A549 (cell line): ENCODE results near the gene FGD2. TPM values are rescaled to one million over a fixed set of nuclear protein-coding genes. Genes with fewer than 3 reads are reported as not detected.
A peak's percentile ranks its signal among the peaks of the same experiment; 100 is the strongest.
"Not testable (repeated sequence)": the region's sequence is repeated elsewhere in the genome, so short reads cannot be mapped to it uniquely, and the experiment has no call there.

Experiments used
- ATAC-seq, 2 experiments: fragments of 200-7000 bp in 1 of 2; fragments of >200 bp in 1 of 2; cut with Nextera tagmentation in 1 of 2; cut with Tn5 transposase in 1 of 2; 3 replicates each; pipeline versions ENCODE4 v1.8.0 to v1.9.1; 2018 to 2020; ENCODE audit warnings: mild to moderate bottlenecking in 1 of 2, moderate library complexity in 1 of 2
- CTCF ChIA-PET: fragments of 300-600 bp; sonication (Branson Sonifier 250); formaldehyde crosslinking; extraction: SDS; loops from one replicate; lab custom pipeline; 2021; ENCODE audit warnings: antibody characterized with exemption, inconsistent platforms; lab: Yijun Ruan, JAX
- POLR2A ChIA-PET: fragments of 350-600 bp; formaldehyde crosslinking; extraction: SDS; loops from one replicate; lab custom pipeline; 2021; ENCODE audit warnings: antibody characterized with exemption, inconsistent platforms; lab: Yijun Ruan, JAX
- DNase-seq, 2 experiments: peaks; one replicate each; pipeline versions ENCODE4 v3.0.0 to v3.0.0-alpha.2; 2011 to 2016; ENCODE audit warnings: low read depth in 1 of 2, low spot score in 1 of 2
- FAIRE-seq: peaks from 2 replicates; lab custom pipeline; 2011; peaks lifted over from hg19 to GRCh38; lab: Jason Lieb, UNC
- H3K27ac ChIP-seq, 2 experiments: fragments of >200 bp; sonication (Bioruptor Twin); formaldehyde crosslinking; 3 replicates each; pipeline ENCODE4 v1.5.1; 2016 to 2017
- H3K4me1 ChIP-seq: fragments of >200 bp; sonication (Bioruptor Twin); formaldehyde crosslinking; 3 replicates; pipeline ENCODE4 v1.6.1; 2016
- H3K4me2 ChIP-seq: fragments of >200 bp; sonication (Bioruptor Twin); formaldehyde crosslinking; 3 replicates; pipeline ENCODE4 v1.6.1; 2016
- H3K4me3 ChIP-seq: fragments of >200 bp; sonication (Bioruptor Twin); formaldehyde crosslinking; 3 replicates; pipeline ENCODE4 v1.5.1; 2016
- H3K9me3 ChIP-seq: fragments of >200 bp; sonication (Bioruptor Twin); formaldehyde crosslinking; 3 replicates; pipeline ENCODE4 v1.6.1; 2016
- CEBPB ChIP-seq, 2 experiments: fragments of >200 bp in 1 of 2; sonication (Bioruptor Twin) in 1 of 2; formaldehyde crosslinking in 1 of 2; IDR thresholded peaks; 2 replicates each; pipeline ENCODE4 v1.6.1; 2012 to 2016
- CHD2 ChIP-seq: fragments of 150-350 bp; IDR thresholded peaks from 2 replicates; pipeline ENCODE4 v1.6.1; 2014; ENCODE audit warnings: low read length; ENCODE audit not compliant: partially characterized antibody
- EHF ChIP-seq: fragments of 250-450 bp; sonication (Bioruptor Pico); IDR thresholded peaks from 2 replicates; pipeline ENCODE4 v1.5.0; 2020; ENCODE audit warnings: mild to moderate bottlenecking
- EP300 ChIP-seq, 2 experiments: fragments of >200 bp; sonication (Bioruptor Twin); formaldehyde crosslinking; IDR thresholded peaks; 2 replicates in 1 of 2; 3 replicates in 1 of 2; pipeline ENCODE4 v1.6.1; 2016 to 2017
- FOSL2 ChIP-seq, 2 experiments: fragments of 450-650 bp in 1 of 2; fragments of >200 bp in 1 of 2; sonication (Bioruptor Twin) in 1 of 2; formaldehyde crosslinking; IDR thresholded peaks; 2 replicates each; pipeline versions ENCODE4 v1.5.0 to v1.6.1; 2016 to 2020; ENCODE audit warnings: mild to moderate bottlenecking in 1 of 2, moderate library complexity in 1 of 2
- FOXS1 ChIP-seq: fragments of 250-450 bp; sonication (Bioruptor Pico); IDR thresholded peaks from 2 replicates; pipeline ENCODE4 v1.5.0; 2020; ENCODE audit warnings: mild to moderate bottlenecking, moderate library complexity
- GATA3 ChIP-seq: IDR thresholded peaks from 2 replicates; pipeline ENCODE4 v1.6.1; 2012; ENCODE audit warnings: borderline replicate concordance
- HOXA7 ChIP-seq: fragments of 250-450 bp; sonication (Bioruptor Pico); IDR thresholded peaks from 2 replicates; pipeline ENCODE4 v1.5.0; 2020; ENCODE audit warnings: mild to moderate bottlenecking, moderate library complexity
- HOXB13 ChIP-seq: fragments of 250-450 bp; sonication (Bioruptor Pico); IDR thresholded peaks from 2 replicates; pipeline ENCODE4 v1.5.0; 2020; ENCODE audit warnings: low read depth, mild to moderate bottlenecking, moderate library complexity
- JUNB ChIP-seq: fragments of >200 bp; sonication (Bioruptor Twin); formaldehyde crosslinking; IDR thresholded peaks from 2 replicates; pipeline ENCODE4 v1.6.1; 2016
- KDM5A ChIP-seq: fragments of 200-600 bp; sonication (generic); IDR thresholded peaks from 2 replicates; pipeline ENCODE4 v1.6.1; 2016; ENCODE audit warnings: antibody characterized with exemption, mild to moderate bottlenecking
- MAZ ChIP-seq: fragments of 150-350 bp; IDR thresholded peaks from 2 replicates; pipeline ENCODE4 v1.6.1; 2014; ENCODE audit warnings: antibody characterized with exemption, low read depth, low read length, borderline replicate concordance
- MYC ChIP-seq: IDR thresholded peaks from 2 replicates; pipeline ENCODE4 v1.6.1; 2012; ENCODE audit warnings: mild to moderate bottlenecking, inconsistent platforms, low read length, improper control_type of control experiment, borderline replicate concordance
- PHF8 ChIP-seq: fragments of 200-600 bp; sonication (generic); IDR thresholded peaks from 2 replicates; pipeline ENCODE4 v1.6.1; 2016; ENCODE audit warnings: low read depth, mild to moderate bottlenecking, antibody characterized with exemption, moderate library complexity, borderline replicate concordance
- RCOR1 ChIP-seq: fragments of 150-350 bp; IDR thresholded peaks from 2 replicates; pipeline ENCODE4 v1.6.1; 2014; ENCODE audit warnings: antibody characterized with exemption, low read length, low read depth
- SREBF2 ChIP-seq: fragments of 450-650 bp; IDR thresholded peaks from 2 replicates; pipeline ENCODE4 v1.6.1; 2014; ENCODE audit warnings: mild to moderate bottlenecking, moderate library complexity
- TP53 ChIP-seq: fragments of 250-450 bp; sonication (Bioruptor Pico); IDR thresholded peaks from 2 replicates; pipeline ENCODE4 v1.5.0; 2021; ENCODE audit warnings: mild to moderate bottlenecking, moderate library complexity
- WGBS: methylation state at CpG from one replicate; pipeline ENCODE4 v1.1.6; 2017; ENCODE audit errors: missing lambda C conversion rate; 5-methylcytosine and 5-hydroxymethylcytosine counted together
- polyA plus RNA-seq, 4 experiments: library from polyadenylated mRNA; depleted of rRNA in 3 of 4; stranded (reverse); fragments of >200 nt; fragmentation: RNase III in 1 of 4; extraction: RNeasy Plus Mini Kit Qiagen cat#74134 plus additional on column Dnase treatment in 1 of 4; gene quantifications; 2 replicates in 3 of 4; 3 replicates in 1 of 4; pipeline ENCODE4 v1.2.3, GENCODE V29; 2011 to 2017
- TF ChIP-seq, protein P1 (sequence below): IDR thresholded peaks from 2 replicates; pipeline ENCODE4 v1.6.1; 2012
- TF ChIP-seq, protein P2 (sequence below): fragments of >200 bp; sonication (Bioruptor Twin); formaldehyde crosslinking; IDR thresholded peaks from 3 replicates; pipeline ENCODE4 v1.5.1; 2016
- TF ChIP-seq, protein P3 (sequence below): fragments of 450-650 bp; IDR thresholded peaks from 2 replicates; pipeline ENCODE4 v1.6.1; 2014; ENCODE audit warnings: antibody characterized with exemption
- TF ChIP-seq, protein P4 (sequence below): IDR thresholded peaks from 2 replicates; pipeline ENCODE4 v1.6.1; 2012; ENCODE audit warnings: low read depth, borderline replicate concordance

FGD2 gene
- polyA plus RNA-seq, 2 of the 4 experiments (the other 2 are of a cell fraction), result not detected

DNA sequence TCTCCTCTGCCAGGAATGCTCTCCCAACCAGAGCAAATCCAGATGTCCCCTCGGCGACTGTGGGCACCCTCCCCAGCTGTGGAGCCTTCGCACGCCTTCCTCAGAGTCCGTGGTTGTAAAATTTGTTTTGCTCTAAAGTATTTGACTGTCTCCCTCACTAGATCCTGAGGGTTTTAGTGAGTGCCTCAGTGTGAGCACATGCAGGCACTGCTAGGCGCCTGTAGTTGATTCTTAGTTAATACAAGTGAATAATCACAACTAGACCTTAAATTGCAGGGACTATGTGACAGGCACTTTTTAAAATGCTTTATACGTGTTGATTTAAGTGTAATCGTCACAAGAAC lies 18.8 kb upstream of the FGD2 start:
- POLR2A ChIA-PET, result interaction anchor here (1.0 to 1.5 kb wide), 4 partner anchors 12 to 148 kb away, joined by 3 to 11 read pairs (median 6); partner anchors contain the start of gene PPIL1
- no peaks in the 10 kb centered on the region for H3K9me3 ChIP-seq
- no peak for FAIRE-seq
- peak; percentile 27 to 42; a peak in 4 of 6 replicates for ATAC-seq
- peaks cover 25% of the 10 kb centered on the region for H3K4me1 ChIP-seq
- peak overlapping the region; percentile 81 for H3K4me2 ChIP-seq
- H3K27ac ChIP-seq, result peak overlapping the region; percentile 98 to 100
- no peak for DNase-seq
- TF ChIP-seq, protein P1, sequence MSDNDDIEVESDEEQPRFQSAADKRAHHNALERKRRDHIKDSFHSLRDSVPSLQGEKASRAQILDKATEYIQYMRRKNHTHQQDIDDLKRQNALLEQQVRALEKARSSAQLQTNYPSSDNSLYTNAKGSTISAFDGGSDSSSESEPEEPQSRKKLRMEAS, result no peak
- TF ChIP-seq GATA3, result no peak
- H3K4me3 ChIP-seq, result peak overlapping the region; percentile 100
- CTCF ChIA-PET, result interaction anchor here (0.6 to 1.5 kb wide), 2 partner anchors 32 to 185 kb away, joined by 3 read pairs; no protein-coding TSS in a partner anchor
- 11% methylated on average over 6 of the region's 8 CpGs for WGBS

DNA sequence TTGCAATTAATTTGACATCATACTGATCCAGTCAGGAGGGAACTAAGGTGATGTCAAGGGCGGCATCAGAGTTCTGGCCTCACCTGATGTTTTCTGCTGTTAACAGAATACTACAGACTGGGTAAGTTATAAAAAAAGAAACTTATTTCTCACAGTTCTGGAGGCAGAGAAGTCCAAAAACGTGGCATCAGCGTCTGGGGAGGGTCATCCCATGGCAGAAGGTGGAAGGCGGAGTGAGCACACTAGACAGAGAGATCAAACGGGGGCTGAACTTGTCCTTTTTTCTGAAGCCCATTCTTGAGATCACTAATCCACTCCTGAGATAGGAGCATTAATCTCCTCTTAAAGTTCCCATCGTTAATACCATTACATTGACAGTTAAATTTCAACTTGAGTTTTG lies 16.2 kb upstream of the FGD2 start:
- no peaks in the 10 kb centered on the region for H3K9me3 ChIP-seq
- TF ChIP-seq, protein P2, sequence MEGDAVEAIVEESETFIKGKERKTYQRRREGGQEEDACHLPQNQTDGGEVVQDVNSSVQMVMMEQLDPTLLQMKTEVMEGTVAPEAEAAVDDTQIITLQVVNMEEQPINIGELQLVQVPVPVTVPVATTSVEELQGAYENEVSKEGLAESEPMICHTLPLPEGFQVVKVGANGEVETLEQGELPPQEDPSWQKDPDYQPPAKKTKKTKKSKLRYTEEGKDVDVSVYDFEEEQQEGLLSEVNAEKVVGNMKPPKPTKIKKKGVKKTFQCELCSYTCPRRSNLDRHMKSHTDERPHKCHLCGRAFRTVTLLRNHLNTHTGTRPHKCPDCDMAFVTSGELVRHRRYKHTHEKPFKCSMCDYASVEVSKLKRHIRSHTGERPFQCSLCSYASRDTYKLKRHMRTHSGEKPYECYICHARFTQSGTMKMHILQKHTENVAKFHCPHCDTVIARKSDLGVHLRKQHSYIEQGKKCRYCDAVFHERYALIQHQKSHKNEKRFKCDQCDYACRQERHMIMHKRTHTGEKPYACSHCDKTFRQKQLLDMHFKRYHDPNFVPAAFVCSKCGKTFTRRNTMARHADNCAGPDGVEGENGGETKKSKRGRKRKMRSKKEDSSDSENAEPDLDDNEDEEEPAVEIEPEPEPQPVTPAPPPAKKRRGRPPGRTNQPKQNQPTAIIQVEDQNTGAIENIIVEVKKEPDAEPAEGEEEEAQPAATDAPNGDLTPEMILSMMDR, result no peak
- TF ChIP-seq PHF8 (no peak), HOXB13 (CRISPR knock-in tag) (no peak), TP53 (CRISPR knock-in tag) (no peak), EP300 (IDR thresholded peaks at IDR 0.05) (no peak)
- TF ChIP-seq, protein P3, sequence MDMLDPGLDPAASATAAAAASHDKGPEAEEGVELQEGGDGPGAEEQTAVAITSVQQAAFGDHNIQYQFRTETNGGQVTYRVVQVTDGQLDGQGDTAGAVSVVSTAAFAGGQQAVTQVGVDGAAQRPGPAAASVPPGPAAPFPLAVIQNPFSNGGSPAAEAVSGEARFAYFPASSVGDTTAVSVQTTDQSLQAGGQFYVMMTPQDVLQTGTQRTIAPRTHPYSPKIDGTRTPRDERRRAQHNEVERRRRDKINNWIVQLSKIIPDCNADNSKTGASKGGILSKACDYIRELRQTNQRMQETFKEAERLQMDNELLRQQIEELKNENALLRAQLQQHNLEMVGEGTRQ, result no peak
- H3K27ac ChIP-seq, result no peak overlapping the region
- DNase-seq, result no peak
- H3K4me3 ChIP-seq, result no peak overlapping the region
- ChIA-PET POLR2A (no interaction called here), CTCF (interaction anchor here (1.4 to 1.9 kb wide), 2 partner anchors 29 to 223 kb away, joined by 5 to 8 read pairs; no protein-coding TSS in a partner anchor)
- no peak for FAIRE-seq
- H3K4me2 ChIP-seq, result no peak overlapping the region
- no peak for ATAC-seq
- WGBS, result 48% methylated on average over 6 of the region's 6 CpGs
- peaks cover 12% of the 10 kb centered on the region for H3K4me1 ChIP-seq

DNA sequence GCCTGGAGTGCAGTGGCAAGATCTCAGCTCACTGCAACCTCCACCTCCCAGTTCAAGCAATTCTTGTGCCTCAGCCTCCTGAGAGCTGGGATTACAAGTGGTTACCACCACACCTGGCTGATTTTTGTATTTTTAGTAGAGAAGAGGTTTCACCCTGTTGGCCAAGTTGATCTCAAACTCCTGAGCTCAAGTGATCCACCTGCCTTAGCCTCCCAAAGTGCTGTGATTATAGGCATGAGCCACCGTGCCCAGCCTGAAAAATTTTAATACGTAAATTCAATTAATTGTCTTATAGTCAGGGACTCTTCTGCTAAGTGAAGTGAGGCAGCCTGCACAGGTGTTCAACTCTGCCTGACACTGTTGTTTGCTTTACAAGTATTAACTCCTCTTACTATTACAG lies 15.1 kb upstream of the FGD2 start:
- not testable (repeated sequence) for FAIRE-seq

DNA sequence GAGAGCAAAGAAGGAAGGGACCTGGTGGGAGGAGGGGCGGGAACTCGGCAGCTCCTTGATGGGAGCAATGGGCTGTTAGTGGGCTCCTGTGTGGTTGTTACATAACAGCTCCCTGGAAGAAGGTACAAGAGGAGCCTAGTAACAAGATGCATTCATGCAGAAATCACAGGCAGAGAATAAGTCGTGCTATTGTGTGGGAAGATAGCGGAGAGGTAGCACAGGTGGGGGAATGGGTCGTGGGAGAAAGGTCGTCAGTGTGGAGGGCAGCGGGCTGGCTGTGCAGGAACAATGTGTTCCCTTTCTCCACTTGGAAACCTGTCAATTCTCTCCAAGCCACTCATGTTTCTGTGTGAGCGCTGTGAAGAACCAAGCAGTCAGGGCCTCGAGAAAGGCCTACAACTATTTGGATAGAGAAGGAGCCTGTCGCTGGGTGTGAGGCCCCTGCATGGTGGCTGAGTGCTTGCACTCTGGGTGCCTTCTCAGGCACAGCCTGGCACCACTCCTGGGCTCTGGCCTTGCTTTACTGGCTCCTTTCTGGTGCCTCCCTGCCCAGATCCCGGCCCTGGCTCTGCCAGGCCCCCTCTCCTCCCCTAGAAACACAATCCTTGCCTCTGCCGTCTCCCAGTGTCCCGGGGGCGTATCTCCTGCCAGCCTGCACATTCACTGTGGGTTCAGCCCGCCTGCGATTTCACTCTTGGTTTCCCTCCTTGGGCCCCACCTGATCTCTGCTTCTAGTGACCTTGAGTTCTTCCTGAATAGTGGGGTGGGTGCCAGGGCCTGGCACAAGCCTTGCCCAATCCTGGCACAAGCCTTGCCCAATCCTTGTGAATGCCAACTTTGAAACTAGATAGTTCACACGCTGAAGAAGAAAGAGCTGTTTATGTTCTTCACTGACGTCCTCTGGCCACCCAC lies 7.4 kb upstream of the FGD2 start:
- Histone ChIP-seq H3K9me3 (no peaks in the 10 kb centered on the region), H3K4me3 (no peak overlapping the region), H3K4me2 (no peak overlapping the region), H3K27ac (no peak overlapping the region), H3K4me1 (no peaks in the 10 kb centered on the region)
- no peak for FAIRE-seq
- no peak for ATAC-seq
- ChIA-PET CTCF (interaction anchor here (0.6 to 2.5 kb wide), 2 partner anchors 20 to 84 kb away, joined by 3 to 8 read pairs; no protein-coding TSS in a partner anchor), POLR2A (interaction anchor here (1.2 kb wide), 1 partner anchor 12 kb away, joined by 3 read pairs; the partner anchor contains the start of gene MTCH1)
- no peak for DNase-seq
- WGBS, result 76% methylated on average over 16 of the region's 18 CpGs
- TF ChIP-seq GATA3 (no peak), JUNB (no peak), CEBPB (IDR thresholded peaks at IDR 0.05) (no peak), CHD2 (no peak), FOSL2 (IDR thresholded peaks at IDR 0.05) (no peak), FOSL2 (CRISPR knock-in tag; IDR thresholded peaks at IDR 0.05) (no peak), TP53 (CRISPR knock-in tag) (no peak), EHF (CRISPR knock-in tag) (no peak), RCOR1 (no peak), FOXS1 (CRISPR knock-in tag) (no peak), KDM5A (no peak), EP300 (IDR thresholded peaks at IDR 0.05) (no peak), SREBF2 (no peak), HOXA7 (CRISPR knock-in tag) (no peak), MAZ (no peak), HOXB13 (CRISPR knock-in tag) (no peak), MYC (no peak)
- TF ChIP-seq, protein P1, result no peak
- TF ChIP-seq, protein P4, sequence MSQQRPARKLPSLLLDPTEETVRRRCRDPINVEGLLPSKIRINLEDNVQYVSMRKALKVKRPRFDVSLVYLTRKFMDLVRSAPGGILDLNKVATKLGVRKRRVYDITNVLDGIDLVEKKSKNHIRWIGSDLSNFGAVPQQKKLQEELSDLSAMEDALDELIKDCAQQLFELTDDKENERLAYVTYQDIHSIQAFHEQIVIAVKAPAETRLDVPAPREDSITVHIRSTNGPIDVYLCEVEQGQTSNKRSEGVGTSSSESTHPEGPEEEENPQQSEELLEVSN, result no peak

More for the DNA sequence above, 15.1 kb upstream of the FGD2 start:
- H3K9me3 ChIP-seq, H3K27ac ChIP-seq, H3K4me2 ChIP-seq, POLR2A ChIA-PET, ATAC-seq, H3K4me3 ChIP-seq, DNase-seq, H3K4me1 ChIP-seq: not testable (repeated sequence)
- CTCF ChIA-PET, result interaction anchor here (0.9 to 1.9 kb wide), 2 partner anchors 28 to 231 kb away, joined by 4 to 8 read pairs; no protein-coding TSS in a partner anchor
- WGBS, result 50% methylated on average over 2 of the region's 2 CpGs
